ENCODE measurements around the gene GDPD5. TPM values are rescaled to one million over a fixed set of nuclear protein-coding genes. Genes with fewer than 3 reads are reported as not detected.

GDPD5 gene
- total and polyA plus RNA-seq, 10 of the 15 experiments (the other 5 are each of a cell fraction or from before 2014, with no cell fraction given), result 0.10 to 30.0 (median 6.7) TPM

GRCh38 chr11:75527938-75528735 is 2.4 kb upstream of the GDPD5 start:
- 20% methylated on average over 10 of the region's 10 CpGs for WGBS (ENCODE audit: insufficient coverage, insufficient replicate concordance, low lambda C conversion rate, missing lambda C conversion rate)
- TF ChIP-seq ZBTB40 (IDR thresholded peaks at IDR 0.05; ENCODE audit: borderline replicate concordance) (no peak), PAX5 (IDR thresholded peaks at IDR 0.05; ENCODE audit: borderline replicate concordance, low read depth, low read length) (peak; percentile 66; the same call in 1 of the 2 replicates)
- no peak overlapping the region for H3K27ac ChIP-seq (ENCODE audit: control insufficient read depth, insufficient read depth)
- ATAC-seq (no peak), FAIRE-seq (no peak), DNase-seq (ENCODE audit: low read depth, low spot score) (no peak)
- no peaks in the 10 kb centered on the region for H4K20me1 ChIP-seq (ENCODE audit: control insufficient read depth, insufficient read depth)
- in situ Hi-C loops (cut with MboI), result no loop called here
- 0 out of 4 replicates have a peak, but pooled peaks cover 0 to 3% of the 10 kb centered on the region in 2 experiments for H3K27me3 ChIP-seq (replicated peaks in 1 of 2; ENCODE audit: control insufficient read depth in 2 of 2, insufficient read depth in 2 of 2, low read length in 1 of 2)
- BruUV-seq (replicated peaks), result no TSS peak
- ChIA-PET SMC1A (ENCODE audit: uncharacterized antibody, unreplicated experiment) (interaction anchor here (0.9 to 7.9 kb wide), 6 partner anchors 56 to 139 kb away, joined by 3 to 114 read pairs (median 6); no protein-coding TSS in a partner anchor), RAD21 (ENCODE audit: unreplicated experiment) (interaction anchor here (0.8 to 4.4 kb wide), 6 partner anchors 9 to 248 kb away, joined by 3 to 53 read pairs (median 4); no protein-coding TSS in a partner anchor), POLR2A (interaction anchor here (1.2 to 2.3 kb wide), 2 partner anchors 10 to 81 kb away, joined by 3 to 7 read pairs; no protein-coding TSS in a partner anchor), CTCF (interaction anchor here (0.8 to 15.9 kb wide), 7 partner anchors 10 to 248 kb away, joined by 3 to 288 read pairs (median 3); no protein-coding TSS in a partner anchor)
- H3K9ac ChIP-seq (ENCODE audit: control insufficient read depth, insufficient read depth, low read length), result no peak overlapping the region
- H3K79me2 ChIP-seq (ENCODE audit: control insufficient read depth, insufficient read depth, low read length), result no peaks in the 10 kb centered on the region
- intact Hi-C loops (cut with micrococcal nuclease; ENCODE audit: unreplicated experiment), result no loop called here
- no peaks in the 10 kb centered on the region for H3K9me3 ChIP-seq (replicated peaks; ENCODE audit: control insufficient read depth, insufficient read depth, low read length)
- H2AFZ ChIP-seq (ENCODE audit: control insufficient read depth, low read depth, low read length), result no peak overlapping the region
- peaks cover 16% of the 10 kb centered on the region for H3K4me1 ChIP-seq (ENCODE audit: control insufficient read depth, insufficient read depth, low read length)
- no peak overlapping the region for H3K4me3 ChIP-seq
- H3K36me3 ChIP-seq (ENCODE audit: control insufficient read depth in 2 of 2, insufficient read depth in 2 of 2, low read length in 1 of 2), result no peaks in the 10 kb centered on the region
- H3K4me2 ChIP-seq (ENCODE audit: control insufficient read depth, insufficient read depth), result no peak overlapping the region
